Mammary epithelial cell (primary cell): ENCODE data around the gene EXD3.

Source experiments
- EZH2 ChIP-seq: IDR thresholded peaks from 2 replicates; pipeline ENCODE4 v1.6.1; 2012; ENCODE audit warnings: low read length, inconsistent platforms, borderline replicate concordance
- TF ChIP-seq, protein P1 (sequence below), 2 donors: IDR thresholded peaks in 1 of 2; conservative IDR thresholded peaks in 1 of 2; 2 replicates each; pipeline ENCODE4 v1.5.1; 2011 to 2012; ENCODE audit warnings: inconsistent platforms in 2 of 2, low read length in 2 of 2, mild to moderate bottlenecking in 2 of 2, control low read depth in 1 of 2, low read depth in 1 of 2; ENCODE audit not compliant: insufficient read depth in 1 of 2; ENCODE audit errors: extremely low read depth in 1 of 2

DNA sequence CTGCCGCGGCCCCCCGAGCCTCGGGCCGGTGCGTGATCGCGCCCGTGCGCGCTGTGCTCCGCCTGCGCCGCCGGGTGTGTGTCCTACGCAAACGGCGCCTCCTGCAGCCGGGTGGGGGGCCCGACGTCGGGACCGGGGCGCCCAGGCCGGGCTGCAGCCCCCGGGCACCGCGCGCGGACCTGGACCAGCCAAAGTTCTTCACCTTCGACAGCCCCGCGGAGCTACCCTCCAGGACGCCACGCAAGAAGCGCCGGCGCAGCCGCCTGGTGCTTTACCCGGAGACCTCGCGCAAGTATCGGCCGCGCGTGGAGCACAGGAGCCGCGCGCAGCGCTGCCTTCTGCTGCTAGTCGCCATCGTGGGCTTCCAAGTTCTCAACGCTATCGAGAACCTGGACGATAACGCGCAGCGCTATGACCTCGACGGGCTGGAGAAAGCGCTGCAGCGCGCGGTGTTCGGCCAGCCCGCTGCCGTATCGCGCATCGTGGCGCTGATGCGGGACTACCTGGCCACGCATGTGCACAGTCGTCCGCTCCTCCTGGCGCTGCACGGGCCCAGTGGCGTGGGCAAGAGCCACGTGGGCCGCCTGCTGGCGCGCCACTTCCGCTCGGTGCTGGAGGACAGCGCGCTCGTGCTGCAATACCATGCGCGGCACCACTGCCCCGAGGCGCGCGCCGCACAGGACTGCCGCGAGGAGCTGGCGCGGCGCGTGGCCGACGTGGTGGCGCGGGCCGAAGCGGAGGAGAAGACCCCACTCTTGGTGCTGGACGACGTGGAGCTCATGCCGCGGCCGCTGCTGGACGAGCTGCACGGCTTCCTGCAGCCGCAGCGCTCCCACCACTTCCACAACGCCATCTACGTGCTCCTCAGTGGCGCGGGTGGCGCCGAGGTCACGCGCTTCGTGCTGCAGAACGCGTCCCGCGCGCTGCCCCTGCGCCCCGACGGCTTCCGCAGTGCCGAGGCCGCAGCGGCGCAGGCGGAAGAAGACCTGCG is 143.9 kb downstream of the EXD3 start:
- TF ChIP-seq, protein P1, sequence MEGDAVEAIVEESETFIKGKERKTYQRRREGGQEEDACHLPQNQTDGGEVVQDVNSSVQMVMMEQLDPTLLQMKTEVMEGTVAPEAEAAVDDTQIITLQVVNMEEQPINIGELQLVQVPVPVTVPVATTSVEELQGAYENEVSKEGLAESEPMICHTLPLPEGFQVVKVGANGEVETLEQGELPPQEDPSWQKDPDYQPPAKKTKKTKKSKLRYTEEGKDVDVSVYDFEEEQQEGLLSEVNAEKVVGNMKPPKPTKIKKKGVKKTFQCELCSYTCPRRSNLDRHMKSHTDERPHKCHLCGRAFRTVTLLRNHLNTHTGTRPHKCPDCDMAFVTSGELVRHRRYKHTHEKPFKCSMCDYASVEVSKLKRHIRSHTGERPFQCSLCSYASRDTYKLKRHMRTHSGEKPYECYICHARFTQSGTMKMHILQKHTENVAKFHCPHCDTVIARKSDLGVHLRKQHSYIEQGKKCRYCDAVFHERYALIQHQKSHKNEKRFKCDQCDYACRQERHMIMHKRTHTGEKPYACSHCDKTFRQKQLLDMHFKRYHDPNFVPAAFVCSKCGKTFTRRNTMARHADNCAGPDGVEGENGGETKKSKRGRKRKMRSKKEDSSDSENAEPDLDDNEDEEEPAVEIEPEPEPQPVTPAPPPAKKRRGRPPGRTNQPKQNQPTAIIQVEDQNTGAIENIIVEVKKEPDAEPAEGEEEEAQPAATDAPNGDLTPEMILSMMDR (conservative IDR thresholded peaks at IDR 0.05 in 1 of 2, IDR thresholded peaks at IDR 0.05 in 1 of 2; ENCODE audit: extremely low read depth in 1 of 2, insufficient read depth in 1 of 2, low read depth in 1 of 2, low read length in 2 of 2), result no peak
- TF ChIP-seq EZH2, result no peak
